Naive thymus-derived CD8-positive, alpha-beta T cell (primary cell): Measurements from ENCODE around the gene SAPCD1. TPM values are rescaled to one million over a fixed set of nuclear protein-coding genes. Genes with fewer than 3 reads are reported as not detected.

ENCODE experiments used
- ATAC-seq, 2 donors: fragments of 150-1000 bp; cut with Tn5 transposase in 1 of 2; sonication (Bioruptor Pico), chemical (Tn5 transposase) in 1 of 2; 1 replicate in 1 of 2; 2 replicates in 1 of 2; pipeline ENCODE4 v1.10.0; 2021; ENCODE audit warnings: mild to moderate bottlenecking in 2 of 2, moderate library complexity in 2 of 2
- POLR2A ChIA-PET: fragments of 350-600 bp; sonication (Branson Sonifier 250); formaldehyde crosslinking; loops from one replicate; lab custom pipeline; 2021; ENCODE audit warnings: antibody characterized with exemption; lab: Charles Lee
- DNase-seq, 10 donors: peaks; one replicate each; pipeline versions ENCODE4 v3.0.0 to v3.0.0-alpha.2; 2020 to 2022
- H3K27ac Mint-ChIP-seq, 10 donors: one replicate each; pipeline ENCODE4 v1.8.0; 2020 to 2022; ENCODE audit warnings: mild to moderate bottlenecking in 10 of 10, mixed read lengths in 10 of 10, moderate library complexity in 4 of 10, inconsistent platforms in 1 of 10
- H3K27me3 Mint-ChIP-seq, 5 donors: one replicate each; pipeline ENCODE4 v1.8.0; 2021 to 2022; ENCODE audit warnings: mixed read lengths in 5 of 5
- H3K36me3 Mint-ChIP-seq, 3 donors: one replicate each; pipeline ENCODE4 v1.8.0; 2020 to 2022; ENCODE audit warnings: mixed read lengths in 3 of 3, mild to moderate bottlenecking in 2 of 3, inconsistent platforms in 1 of 3
- H3K4me1 Mint-ChIP-seq, 4 donors: one replicate each; pipeline ENCODE4 v1.8.0; 2021 to 2022; ENCODE audit warnings: mixed read lengths in 4 of 4
- H3K4me3 Mint-ChIP-seq, 10 donors: one replicate each; pipeline ENCODE4 v1.8.0; 2020 to 2022; ENCODE audit warnings: mild to moderate bottlenecking in 10 of 10, mixed read lengths in 10 of 10, moderate library complexity in 6 of 10, inconsistent platforms in 1 of 10
- H3K9me3 Mint-ChIP-seq, 9 donors: one replicate each; pipeline ENCODE4 v1.8.0; 2020 to 2022; ENCODE audit warnings: mixed read lengths in 9 of 9, mild to moderate bottlenecking in 3 of 9, inconsistent platforms in 1 of 9, moderate library complexity in 1 of 9
- polyA plus RNA-seq, 3 donors: library from polyadenylated mRNA; unstranded; fragments of 300-500 nt; fragmentation: Illumina TruSeq; gene quantifications; one replicate each; pipeline ENCODE4 v1.2.3, GENCODE V29; 2021
- total RNA-seq, 8 experiments: library from RNA in 2 of 8; stranded (reverse) in 2 of 8; gene quantifications; one replicate each; pipeline ENCODE4 v1.2.3 and lab custom pipeline; 2021 to 2026

Gene SAPCD1
- total and polyA plus RNA-seq, 5 experiments from 2014 or later: 1.6 to 2.1 TPM; not detected in 3

GRCh38 chr6:31739639-31740396 is 22.6 kb upstream of the SAPCD1 start, which contains the start of gene MSH5:
Gene MSH5, plus strand, starts transcription at chr6:31740005. Its CDS starts 462 bp downstream, at chr6:31740467.
- DNase-seq (peak; percentile 86 to 97 (median 93)), ATAC-seq (peak; percentile 91 to 94)
- POLR2A ChIA-PET: interaction anchor here (0.6 to 3.9 kb wide), 12 partner anchors 11 to 106 kb away, joined by 3 to 24 read pairs (median 4); partner anchors contain the start of genes ABHD16A, BAG6, DDAH2 and LSM2
- H3K9me3 Mint-ChIP-seq: no peaks in the 10 kb centered on the region
- no peaks in the 10 kb centered on the region for H3K27me3 Mint-ChIP-seq
- H3K36me3 Mint-ChIP-seq: peaks cover 0 to 2% (median 0%) of the 10 kb centered on the region in 3 donors
- H3K4me1 Mint-ChIP-seq: peaks cover 49 to 62% (median 58%) of the 10 kb centered on the region in 4 donors
- H3K4me3 Mint-ChIP-seq: peak within 1 kb of the TSS; percentile 92 to 99 (median 98)
- H3K27ac Mint-ChIP-seq: peak within 1 kb of the TSS; percentile 71 to 97 (median 91)

DNA sequence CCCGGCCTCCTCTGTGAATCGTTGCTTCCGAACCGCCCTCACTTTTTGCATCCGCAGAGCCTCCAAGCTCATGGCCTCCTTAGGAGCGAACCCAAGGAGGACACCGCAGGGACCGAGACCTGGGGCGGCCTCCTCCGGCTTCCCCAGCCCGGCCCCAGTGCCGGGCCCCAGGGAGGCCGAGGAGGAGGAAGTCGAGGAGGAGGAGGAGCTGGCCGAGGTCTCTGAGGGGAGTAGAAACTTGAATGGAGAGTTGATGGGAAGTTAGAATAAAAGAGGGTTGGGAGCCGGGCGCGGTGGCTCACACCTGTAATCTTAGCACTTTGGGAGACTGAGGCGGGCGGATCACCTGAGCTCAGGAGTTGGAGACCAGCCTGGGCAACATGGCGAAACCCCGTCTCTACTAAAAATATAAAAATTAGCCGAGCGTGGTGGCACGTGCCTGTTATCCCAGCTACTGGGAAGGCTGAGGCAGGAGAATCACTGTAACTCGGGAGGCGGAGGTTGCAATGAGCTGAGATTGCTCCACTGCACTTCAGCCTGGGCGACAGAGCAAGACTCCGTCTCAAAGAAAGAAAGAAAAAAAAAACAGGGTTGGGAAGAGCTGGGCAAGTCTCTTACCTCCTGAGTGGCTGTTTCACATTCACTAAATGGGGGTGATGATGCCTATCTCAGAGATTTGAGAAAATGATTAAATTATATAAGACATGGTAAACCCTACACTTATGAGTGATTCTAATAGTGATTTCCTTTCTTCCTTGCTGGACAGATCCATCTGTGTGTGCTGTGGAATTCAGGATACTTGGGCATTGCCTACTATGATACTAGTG is 21.8 kb upstream of the SAPCD1 start:
- peak overlapping the region in 7 of 10 donors; percentile 9 to 97 (median 88) for H3K27ac Mint-ChIP-seq

DNA sequence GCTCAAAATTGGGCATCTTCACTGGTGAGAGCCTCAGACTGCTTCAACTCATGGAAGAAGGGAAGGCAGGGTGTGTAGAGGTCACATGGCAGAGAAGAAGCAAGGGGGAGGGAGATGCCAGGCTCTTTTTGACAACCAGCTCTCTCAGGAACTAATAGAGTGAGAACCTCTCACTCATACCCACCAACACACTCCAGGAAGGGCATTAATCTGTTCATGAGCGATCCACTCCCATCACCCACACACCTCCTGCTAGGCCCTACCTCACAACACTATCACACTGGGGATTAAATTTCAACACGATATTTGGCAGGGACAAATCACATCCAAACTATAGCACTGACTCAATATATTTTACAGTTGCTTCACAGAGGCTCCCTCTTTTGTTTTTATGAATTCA is 20.6 kb upstream of the SAPCD1 start:
- ATAC-seq (no peak), DNase-seq (no peak)
- Mint-ChIP-seq H3K4me1 (peaks cover 32 to 47% (median 40%) of the 10 kb centered on the region in 4 donors), H3K27ac (peak overlapping the region in 2 of 10 donors; percentile 22 to 51), H3K36me3 (peaks cover 0 to 2% (median 0%) of the 10 kb centered on the region in 3 donors), H3K4me3 (peak overlapping the region in 7 of 10 donors; percentile 31 to 98 (median 57)), H3K27me3 (no peaks in the 10 kb centered on the region), H3K9me3 (no peaks in the 10 kb centered on the region)
- POLR2A ChIA-PET: interaction anchor here (0.7 to 1.1 kb wide), 2 partner anchors 11 to 73 kb away, joined by 3 to 6 read pairs; no protein-coding TSS in a partner anchor

More for the DNA sequence above, 21.8 kb upstream of the SAPCD1 start:
- Mint-ChIP-seq H3K4me3 (peak overlapping the region; percentile 92 to 99 (median 98)), H3K27me3 (no peaks in the 10 kb centered on the region), H3K36me3 (peaks cover 0 to 2% (median 0%) of the 10 kb centered on the region in 3 donors), H3K9me3 (no peaks in the 10 kb centered on the region), H3K4me1 (peaks cover 41 to 57% (median 51%) of the 10 kb centered on the region in 4 donors)
- DNase-seq: no peak
- ATAC-seq: no peak
- POLR2A ChIA-PET: interaction anchor here (0.6 to 3.9 kb wide), 8 partner anchors 12 to 95 kb away, joined by 3 to 24 read pairs (median 4); partner anchors contain the start of genes ABHD16A, DDAH2 and VARS1

GRCh38 chr6:31742894-31743293 is 19.6 kb upstream of the SAPCD1 start:
- Mint-ChIP-seq H3K27me3 (no peaks in the 10 kb centered on the region), H3K4me1 (peaks cover 25 to 37% (median 30%) of the 10 kb centered on the region in 4 donors), H3K4me3 (no peak overlapping the region), H3K36me3 (peaks cover 0 to 2% (median 0%) of the 10 kb centered on the region in 3 donors), H3K9me3 (no peaks in the 10 kb centered on the region), H3K27ac (peak overlapping the region in 1 of 10 donors; percentile 32)
- ATAC-seq: no peak
- POLR2A ChIA-PET: interaction anchor here (1.1 kb wide), 1 partner anchor 10 kb away, joined by 6 read pairs; no protein-coding TSS in a partner anchor
- DNase-seq: no peak

DNA sequence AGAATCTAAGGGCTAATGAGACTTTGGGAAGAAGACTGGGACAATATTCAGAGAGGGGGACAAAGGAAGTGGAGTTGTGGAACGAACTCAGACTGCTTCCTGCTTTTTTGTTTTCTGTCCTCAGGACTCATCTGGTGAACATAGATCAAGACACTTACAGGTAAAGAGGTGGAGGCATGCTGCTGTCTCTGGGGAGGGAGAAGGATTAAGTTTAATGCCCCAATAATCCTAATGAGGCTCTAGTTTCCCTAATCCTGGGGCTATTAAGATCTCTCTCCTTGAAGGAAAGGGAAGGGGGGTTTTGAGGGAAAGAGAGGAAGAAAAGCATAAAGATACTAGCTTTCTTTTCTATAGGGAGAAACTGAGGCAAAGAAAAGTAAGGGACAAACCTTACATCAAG is 18.0 kb upstream of the SAPCD1 start:
- no peaks in the 10 kb centered on the region for H3K9me3 Mint-ChIP-seq
- H3K4me1 Mint-ChIP-seq: peaks cover 12 to 21% (median 14%) of the 10 kb centered on the region in 4 donors
- ATAC-seq (no peak), DNase-seq (no peak)
- H3K27ac Mint-ChIP-seq: no peak overlapping the region
- peaks cover 0 to 2% (median 0%) of the 10 kb centered on the region in 3 donors for H3K36me3 Mint-ChIP-seq
- no peak overlapping the region for H3K4me3 Mint-ChIP-seq
- no peaks in the 10 kb centered on the region for H3K27me3 Mint-ChIP-seq
- POLR2A ChIA-PET: no interaction called here

DNA sequence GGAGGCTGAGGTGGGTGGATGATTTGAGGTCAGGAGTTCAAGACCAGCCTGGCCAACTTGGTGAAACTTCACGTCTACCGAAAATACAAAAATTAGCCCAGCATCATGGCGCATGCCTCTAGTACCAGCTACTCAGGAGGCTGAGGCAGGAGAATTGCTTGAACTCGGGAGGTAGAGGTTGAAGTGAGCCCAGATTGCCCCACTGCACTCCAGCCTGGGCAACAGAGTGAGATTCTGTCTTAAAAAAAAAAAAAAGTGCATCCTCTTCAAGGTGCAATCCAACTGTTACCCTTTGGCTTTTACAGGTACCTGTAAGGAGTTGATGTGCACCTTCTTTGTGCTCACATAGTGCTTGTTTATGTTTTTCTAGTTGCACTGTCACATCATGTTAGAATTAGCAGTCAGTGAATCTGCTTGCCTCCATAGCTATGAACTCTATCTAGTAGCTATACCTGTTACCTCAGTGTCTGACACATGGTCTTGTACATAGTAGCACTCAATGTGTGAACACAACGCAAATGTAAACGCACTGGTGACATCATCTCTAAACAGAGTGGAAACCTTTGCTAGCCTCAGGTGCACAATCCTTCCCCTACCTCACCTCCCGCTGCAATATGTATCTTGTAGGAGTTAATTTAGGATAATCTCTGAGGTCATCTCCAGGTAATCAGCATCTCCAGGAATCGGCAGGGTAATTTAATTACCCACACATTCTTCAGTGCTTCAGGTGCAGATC is 13.0 kb upstream of the SAPCD1 start:
- Mint-ChIP-seq H3K4me1 (no peaks in the 10 kb centered on the region), H3K36me3 (no peaks in the 10 kb centered on the region), H3K27me3 (no peaks in the 10 kb centered on the region), H3K9me3 (no peaks in the 10 kb centered on the region), H3K4me3 (no peak overlapping the region), H3K27ac (no peak overlapping the region)
- ATAC-seq (no peak), DNase-seq (no peak)
- POLR2A ChIA-PET: interaction anchor here (0.7 to 0.8 kb wide), 2 partner anchors 23 to 151 kb away, joined by 3 to 5 read pairs; no protein-coding TSS in a partner anchor

DNA sequence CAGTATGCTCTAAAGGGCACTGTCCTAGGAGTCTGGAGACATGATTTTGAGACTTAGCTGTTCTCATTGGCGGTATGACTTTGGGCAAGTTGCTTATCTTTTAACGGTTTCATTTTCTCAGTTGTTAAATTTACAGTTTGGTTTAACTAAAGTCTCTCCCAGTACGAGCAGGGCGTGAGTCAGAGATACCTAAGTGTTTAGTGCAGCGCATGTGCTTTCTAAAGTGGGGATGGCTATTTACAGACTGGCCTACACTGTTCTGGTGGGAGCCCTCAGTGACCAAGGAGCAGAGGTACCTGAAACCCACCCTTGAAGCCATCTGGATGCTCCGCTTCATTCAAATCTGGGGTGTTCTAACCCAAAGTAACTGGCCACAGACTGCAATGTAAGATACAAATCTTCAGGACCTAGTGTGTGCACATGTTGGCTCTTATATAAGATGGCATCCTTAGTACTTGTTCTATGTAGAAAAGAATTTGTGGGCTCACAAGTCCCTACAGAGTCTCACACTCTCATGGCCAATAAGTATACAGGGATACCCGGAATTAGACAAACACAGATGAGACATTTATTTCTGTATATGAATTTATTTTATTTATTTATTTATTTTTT is 11.9 kb upstream of the SAPCD1 start:
- POLR2A ChIA-PET: no interaction called here
- ATAC-seq: no peak
- Mint-ChIP-seq H3K4me3 (no peak overlapping the region), H3K9me3 (no peaks in the 10 kb centered on the region), H3K36me3 (no peaks in the 10 kb centered on the region), H3K27me3 (no peaks in the 10 kb centered on the region), H3K4me1 (no peaks in the 10 kb centered on the region), H3K27ac (no peak overlapping the region)
- no peak for DNase-seq

DNA sequence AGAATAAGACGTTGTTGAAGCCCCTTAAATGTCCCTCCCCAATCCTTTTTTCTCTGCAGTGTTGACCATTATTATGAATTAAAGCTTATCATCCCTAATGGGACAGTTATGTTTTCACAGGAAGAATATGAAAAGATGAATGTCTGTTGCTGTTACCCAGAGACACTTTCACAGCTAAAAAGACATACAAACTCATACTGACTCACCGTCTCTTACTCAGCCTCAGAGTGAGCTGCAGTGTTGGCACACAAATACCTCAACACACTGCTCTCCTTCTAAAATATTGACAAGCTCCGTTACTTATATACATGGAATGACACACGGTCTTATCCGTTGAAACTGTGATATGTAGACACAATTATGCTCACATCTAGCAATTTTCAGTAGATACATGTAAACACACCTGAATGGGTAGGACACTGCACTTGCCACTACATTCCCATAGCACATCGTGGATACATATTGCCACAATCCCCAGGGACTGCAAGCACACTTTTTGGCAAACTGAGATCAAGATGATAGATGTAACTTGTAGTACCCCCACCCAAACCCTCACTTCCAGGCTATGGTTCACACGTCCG is 9.6 kb upstream of the SAPCD1 start:
- DNase-seq (no peak), ATAC-seq (no peak)
- no peaks in the 10 kb centered on the region for H3K36me3 Mint-ChIP-seq
- no peaks in the 10 kb centered on the region for H3K4me1 Mint-ChIP-seq
- no peak overlapping the region for H3K4me3 Mint-ChIP-seq
- no peak overlapping the region for H3K27ac Mint-ChIP-seq
- no peaks in the 10 kb centered on the region for H3K9me3 Mint-ChIP-seq
- POLR2A ChIA-PET: interaction anchor here (1.0 kb wide), 1 partner anchor 11 kb away, joined by 6 read pairs; no protein-coding TSS in a partner anchor
- no peaks in the 10 kb centered on the region for H3K27me3 Mint-ChIP-seq

DNA sequence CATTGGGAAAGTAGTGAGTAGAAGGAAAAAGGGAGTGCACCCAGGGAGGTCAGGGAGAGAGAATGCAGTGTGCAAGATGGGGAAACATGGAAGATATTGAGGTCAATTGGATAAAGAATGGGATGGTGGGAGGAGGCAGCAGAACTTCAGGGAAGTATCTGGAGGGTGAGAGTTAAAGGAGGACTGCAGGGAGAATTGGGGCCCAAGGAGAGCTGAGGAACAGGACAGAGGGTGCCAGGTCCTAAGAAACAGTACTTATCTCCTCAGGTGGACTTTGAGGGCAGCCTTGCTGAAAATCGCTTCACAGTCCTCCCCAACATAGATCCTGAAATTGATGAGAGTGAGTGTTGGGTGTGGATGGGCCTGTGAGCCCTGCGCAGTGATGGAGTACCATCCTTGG is 4.2 kb upstream of the SAPCD1 start:
- POLR2A ChIA-PET: interaction anchor here (0.5 kb wide), 1 partner anchor 77 kb away, joined by 9 read pairs; no protein-coding TSS in a partner anchor
- no peaks in the 10 kb centered on the region for H3K9me3 Mint-ChIP-seq
- H3K27ac Mint-ChIP-seq: peak overlapping the region in 2 of 10 donors; percentile 11 to 47
- no peak overlapping the region for H3K4me3 Mint-ChIP-seq
- H3K4me1 Mint-ChIP-seq: peaks cover 0 to 12% (median 2%) of the 10 kb centered on the region in 4 donors
- no peak for ATAC-seq
- peaks cover 0 to 3% (median 0%) of the 10 kb centered on the region in 5 donors for H3K27me3 Mint-ChIP-seq
- H3K36me3 Mint-ChIP-seq: peaks cover 0 to 7% (median 0%) of the 10 kb centered on the region in 3 donors
- DNase-seq: no peak

GRCh38 chr6:31760790-31761189 is 1.7 kb upstream of the SAPCD1 start:
- H3K9me3 Mint-ChIP-seq: no peaks in the 10 kb centered on the region
- DNase-seq: no peak
- no peak overlapping the region for H3K4me3 Mint-ChIP-seq
- POLR2A ChIA-PET: no interaction called here
- peaks cover 0 to 17% (median 2%) of the 10 kb centered on the region in 4 donors for H3K4me1 Mint-ChIP-seq
- H3K36me3 Mint-ChIP-seq: peaks cover 0 to 7% (median 0%) of the 10 kb centered on the region in 3 donors
- H3K27ac Mint-ChIP-seq: no peak overlapping the region
- H3K27me3 Mint-ChIP-seq: peaks cover 0 to 3% (median 0%) of the 10 kb centered on the region in 5 donors
- ATAC-seq: no peak

DNA sequence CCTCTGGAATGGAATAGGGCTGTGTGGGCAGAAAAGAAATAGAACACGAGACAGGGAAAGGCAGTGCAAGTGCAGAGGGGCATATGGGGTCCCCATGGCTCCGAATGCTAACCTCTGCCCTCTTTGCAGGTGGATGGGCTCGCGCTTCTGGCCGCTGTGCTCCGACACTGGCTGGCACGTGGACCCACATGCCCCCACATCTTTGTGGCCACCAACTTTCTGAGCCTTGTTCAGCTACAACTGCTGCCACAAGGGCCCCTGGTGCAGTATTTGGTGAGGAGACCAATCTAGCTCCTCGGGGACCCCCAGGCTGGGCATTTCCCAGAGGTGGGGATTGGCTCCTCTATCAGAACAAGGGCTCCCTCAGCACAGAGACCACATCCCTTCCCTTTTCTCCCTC is 1.1 kb upstream of the SAPCD1 start:
- Mint-ChIP-seq H3K27me3 (peaks cover 0 to 3% (median 0%) of the 10 kb centered on the region in 5 donors), H3K4me1 (peaks cover 0 to 17% (median 2%) of the 10 kb centered on the region in 4 donors), H3K27ac (no peak overlapping the region), H3K9me3 (no peaks in the 10 kb centered on the region), H3K4me3 (peak overlapping the region in 1 of 10 donors; percentile 12), H3K36me3 (peaks cover 0 to 7% (median 0%) of the 10 kb centered on the region in 3 donors)
- no peak for DNase-seq
- no peak for ATAC-seq
- POLR2A ChIA-PET: no interaction called here
